ENCODE measurements around the gene CARD10.

Gene CARD10, protein sequence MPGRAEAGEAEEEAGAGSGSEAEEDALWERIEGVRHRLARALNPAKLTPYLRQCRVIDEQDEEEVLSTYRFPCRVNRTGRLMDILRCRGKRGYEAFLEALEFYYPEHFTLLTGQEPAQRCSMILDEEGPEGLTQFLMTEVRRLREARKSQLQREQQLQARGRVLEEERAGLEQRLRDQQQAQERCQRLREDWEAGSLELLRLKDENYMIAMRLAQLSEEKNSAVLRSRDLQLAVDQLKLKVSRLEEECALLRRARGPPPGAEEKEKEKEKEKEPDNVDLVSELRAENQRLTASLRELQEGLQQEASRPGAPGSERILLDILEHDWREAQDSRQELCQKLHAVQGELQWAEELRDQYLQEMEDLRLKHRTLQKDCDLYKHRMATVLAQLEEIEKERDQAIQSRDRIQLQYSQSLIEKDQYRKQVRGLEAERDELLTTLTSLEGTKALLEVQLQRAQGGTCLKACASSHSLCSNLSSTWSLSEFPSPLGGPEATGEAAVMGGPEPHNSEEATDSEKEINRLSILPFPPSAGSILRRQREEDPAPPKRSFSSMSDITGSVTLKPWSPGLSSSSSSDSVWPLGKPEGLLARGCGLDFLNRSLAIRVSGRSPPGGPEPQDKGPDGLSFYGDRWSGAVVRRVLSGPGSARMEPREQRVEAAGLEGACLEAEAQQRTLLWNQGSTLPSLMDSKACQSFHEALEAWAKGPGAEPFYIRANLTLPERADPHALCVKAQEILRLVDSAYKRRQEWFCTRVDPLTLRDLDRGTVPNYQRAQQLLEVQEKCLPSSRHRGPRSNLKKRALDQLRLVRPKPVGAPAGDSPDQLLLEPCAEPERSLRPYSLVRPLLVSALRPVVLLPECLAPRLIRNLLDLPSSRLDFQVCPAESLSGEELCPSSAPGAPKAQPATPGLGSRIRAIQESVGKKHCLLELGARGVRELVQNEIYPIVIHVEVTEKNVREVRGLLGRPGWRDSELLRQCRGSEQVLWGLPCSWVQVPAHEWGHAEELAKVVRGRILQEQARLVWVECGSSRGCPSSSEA

DNA sequence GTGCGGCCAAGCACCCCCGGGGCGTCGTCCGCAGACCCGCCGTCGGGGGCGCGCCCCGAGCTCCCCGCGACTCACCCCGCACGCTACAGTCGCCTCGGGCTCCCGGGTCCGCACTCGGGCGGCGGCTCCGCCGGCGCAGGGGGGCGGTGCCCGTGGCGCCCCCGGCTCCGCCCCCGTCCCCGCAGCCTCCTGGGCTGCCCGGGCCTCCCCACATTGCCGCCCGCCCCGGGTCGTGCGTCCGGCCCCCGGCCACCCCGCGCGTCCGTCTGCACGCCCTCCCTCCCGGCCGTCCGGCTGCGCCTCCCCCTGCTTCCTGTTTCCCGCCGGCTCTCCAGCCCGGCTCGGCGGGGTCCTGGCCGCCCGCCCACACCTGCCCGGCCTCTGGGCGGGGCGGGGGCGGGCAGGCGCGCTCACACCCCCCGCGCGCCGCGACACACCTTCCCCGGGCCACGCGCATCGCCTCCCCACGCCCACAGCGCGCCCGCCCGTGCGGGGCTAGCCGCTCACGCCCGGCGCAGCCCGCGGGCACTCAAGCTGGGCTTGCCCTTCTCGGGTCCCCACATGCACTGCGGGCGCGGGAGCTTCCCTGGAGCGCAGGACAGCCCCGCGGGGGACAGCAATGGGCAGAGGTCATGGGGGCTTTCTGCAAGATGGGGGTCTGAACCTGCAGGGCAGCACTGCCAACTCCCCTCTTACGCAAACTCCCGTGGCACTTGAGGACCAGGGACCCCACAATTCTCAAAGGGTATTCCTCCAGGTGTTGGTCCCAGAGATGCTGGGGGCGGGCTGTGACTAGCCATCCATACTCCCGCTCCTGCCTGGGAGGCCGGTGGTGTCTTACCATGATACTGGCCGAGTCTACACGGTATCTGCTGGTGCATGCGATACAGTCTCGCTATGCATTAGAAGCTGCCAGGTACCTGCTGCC lies at the start of gene CARD10:
Gene CARD10 (minus strand): TSS at position 148 of the 928 bp plus-strand sequence. CDS start 215 bp downstream, outside the sequence.
- no peak for FAIRE-seq

DNA sequence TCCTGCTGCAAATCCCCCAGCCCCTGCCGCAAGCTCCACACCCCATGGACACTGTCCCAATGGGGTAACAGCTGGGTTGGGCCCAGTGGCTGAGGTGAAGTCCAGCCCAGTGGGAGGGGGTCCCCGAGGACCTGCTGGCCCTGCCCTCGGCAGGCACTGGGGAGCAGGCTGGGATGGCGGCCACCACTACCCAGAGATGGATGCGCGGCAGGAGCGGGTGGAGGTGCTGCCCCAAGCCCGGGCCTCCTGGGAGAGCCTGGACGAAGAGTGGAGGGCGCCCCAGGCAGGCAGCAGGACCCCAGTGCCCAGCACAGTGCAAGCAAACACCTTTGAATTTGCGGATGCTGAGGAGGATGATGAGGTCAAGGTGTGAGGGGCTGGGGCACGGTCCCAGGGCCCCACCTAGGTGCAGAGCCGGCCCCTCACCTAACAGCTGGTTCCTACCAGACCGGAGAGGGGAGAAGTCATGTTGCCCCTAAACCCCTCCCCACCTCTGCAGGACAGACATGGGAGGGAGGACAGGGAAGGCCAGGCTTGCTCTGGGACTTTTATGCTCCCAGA lies 49.3 kb upstream of the CARD10 start:
- FAIRE-seq, result no peak

DNA sequence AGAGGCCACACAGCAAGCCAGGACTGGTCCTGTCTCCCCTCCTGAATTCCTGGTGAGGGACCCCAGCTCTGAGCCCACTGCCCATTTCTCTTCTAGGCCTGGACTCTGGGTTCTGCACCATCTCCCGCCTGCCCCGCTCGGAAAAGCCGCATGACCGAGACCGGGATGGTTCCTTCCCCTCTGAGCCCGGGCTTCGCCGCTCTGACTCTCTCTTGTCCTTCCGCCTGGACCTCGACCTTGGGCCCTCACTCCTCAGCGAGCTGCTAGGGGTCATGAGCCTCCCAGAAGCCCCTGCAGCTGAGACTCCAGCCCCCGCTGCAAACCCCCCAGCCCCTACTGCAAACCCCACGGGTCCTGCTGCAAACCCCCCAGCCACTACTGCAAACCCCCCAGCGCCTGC lies 48.8 kb upstream of the CARD10 start:
- no peak for FAIRE-seq

DNA sequence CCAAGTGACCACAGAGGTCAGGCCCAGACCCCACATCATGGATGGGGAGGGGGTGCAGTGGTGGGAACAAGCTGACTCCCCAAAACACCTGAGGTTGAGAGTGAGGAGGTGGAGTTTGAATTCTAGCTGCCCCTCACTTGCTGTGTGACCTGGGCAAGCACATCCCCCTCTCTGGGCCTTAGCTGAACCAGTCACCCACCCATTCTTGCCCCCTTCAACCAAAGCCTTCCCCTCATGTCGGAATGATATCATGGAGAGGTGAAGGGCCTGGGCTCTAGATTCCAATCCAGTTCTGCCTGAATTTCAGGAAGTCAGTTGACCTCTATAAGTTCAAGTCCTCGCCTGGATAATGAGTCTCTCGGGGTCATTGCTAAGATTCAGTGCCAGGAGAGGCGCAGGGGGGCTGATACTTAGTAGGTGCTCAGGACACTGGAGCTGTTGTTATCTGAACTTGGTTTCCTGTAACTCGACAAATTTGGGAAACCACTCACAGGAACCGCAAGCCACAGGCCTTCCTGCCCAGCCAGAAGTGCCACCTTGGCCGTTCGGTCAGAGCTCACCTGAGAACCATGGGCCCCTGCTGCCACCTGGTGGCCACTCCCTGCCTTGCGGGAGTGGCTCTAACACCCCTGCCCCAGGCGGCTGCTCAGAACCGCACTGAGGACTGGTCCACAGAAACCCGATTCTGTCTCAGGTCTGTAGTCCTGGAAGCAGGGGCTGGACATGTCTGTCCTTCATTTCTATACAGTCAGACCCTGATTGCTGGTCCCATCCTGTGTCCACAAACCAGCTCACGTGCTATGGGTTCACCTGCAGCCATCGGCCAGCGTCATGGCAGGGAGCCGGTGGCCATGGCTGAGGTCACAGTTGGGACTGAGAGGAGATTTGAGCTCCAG lies 47.9 kb upstream of the CARD10 start:
- peak; percentile 77 for FAIRE-seq

DNA sequence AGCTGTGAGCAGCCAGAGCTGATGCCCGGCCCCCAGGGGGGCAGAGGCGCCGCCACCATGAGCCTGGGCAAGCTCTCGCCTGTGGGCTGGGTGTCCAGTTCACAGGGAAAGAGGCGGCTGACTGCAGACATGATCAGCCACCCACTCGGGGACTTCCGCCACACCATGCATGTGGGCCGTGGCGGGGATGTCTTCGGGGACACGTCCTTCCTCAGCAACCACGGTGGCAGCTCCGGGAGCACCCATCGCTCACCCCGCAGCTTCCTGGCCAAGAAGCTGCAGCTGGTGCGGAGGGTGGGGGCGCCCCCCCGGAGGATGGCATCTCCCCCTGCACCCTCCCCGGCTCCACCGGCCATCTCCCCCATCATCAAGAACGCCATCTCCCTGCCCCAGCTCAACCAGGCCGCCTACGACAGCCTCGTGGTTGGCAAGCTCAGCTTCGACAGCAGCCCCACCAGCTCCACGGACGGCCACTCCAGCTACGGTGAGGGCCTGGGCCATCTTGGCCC lies 47.2 kb upstream of the CARD10 start:
- FAIRE-seq, result no peak

DNA sequence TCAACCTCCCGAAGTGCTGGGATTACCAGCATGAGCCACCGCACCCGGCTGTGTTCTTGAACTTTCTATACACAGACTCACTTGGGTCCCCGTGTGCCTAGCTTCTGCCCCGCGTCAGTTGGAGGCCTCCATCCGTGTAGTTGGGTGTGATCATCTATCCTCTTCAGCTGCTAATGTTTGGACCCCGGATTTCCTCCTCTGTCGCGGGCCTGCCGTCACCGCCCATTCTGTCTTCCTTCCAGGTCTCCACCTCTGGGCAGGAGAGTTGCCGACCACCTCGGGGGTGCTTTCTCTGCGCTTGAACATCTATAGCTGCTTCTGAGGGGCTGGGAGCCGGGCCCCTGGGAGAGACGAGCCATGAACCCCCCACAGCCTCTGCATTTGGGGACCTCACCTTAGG lies 46.6 kb upstream of the CARD10 start:
- no peak for FAIRE-seq

DNA sequence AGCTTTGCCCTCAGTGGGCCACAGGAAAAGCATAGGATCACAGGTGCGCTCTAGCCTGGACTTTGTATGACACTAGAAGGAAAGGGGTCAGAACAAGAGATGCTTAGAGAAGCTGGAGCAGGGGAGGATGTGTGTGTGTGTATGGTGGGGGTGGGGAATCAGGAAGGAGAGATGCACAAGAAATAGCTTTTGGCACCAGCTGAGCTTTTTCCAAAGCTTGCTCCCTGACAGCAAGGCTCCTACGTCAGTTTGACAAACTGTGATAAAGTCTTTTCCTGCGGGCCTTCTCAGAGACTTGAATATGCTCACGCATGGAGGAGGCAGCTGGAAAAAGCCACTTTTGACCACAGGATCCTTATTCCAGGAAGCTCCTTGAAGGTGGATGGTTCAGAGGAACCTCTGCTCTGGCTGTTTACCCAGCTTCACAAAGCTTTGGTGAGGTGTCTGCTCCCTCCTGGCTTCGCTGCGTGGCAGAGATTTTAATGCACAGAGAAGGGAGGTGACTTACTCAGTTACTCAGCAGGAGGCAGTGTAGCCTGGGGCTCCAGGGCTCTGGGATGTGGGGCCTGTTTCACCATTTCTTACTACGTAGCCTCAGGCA lies 45.0 kb upstream of the CARD10 start:
- FAIRE-seq, result no peak

DNA sequence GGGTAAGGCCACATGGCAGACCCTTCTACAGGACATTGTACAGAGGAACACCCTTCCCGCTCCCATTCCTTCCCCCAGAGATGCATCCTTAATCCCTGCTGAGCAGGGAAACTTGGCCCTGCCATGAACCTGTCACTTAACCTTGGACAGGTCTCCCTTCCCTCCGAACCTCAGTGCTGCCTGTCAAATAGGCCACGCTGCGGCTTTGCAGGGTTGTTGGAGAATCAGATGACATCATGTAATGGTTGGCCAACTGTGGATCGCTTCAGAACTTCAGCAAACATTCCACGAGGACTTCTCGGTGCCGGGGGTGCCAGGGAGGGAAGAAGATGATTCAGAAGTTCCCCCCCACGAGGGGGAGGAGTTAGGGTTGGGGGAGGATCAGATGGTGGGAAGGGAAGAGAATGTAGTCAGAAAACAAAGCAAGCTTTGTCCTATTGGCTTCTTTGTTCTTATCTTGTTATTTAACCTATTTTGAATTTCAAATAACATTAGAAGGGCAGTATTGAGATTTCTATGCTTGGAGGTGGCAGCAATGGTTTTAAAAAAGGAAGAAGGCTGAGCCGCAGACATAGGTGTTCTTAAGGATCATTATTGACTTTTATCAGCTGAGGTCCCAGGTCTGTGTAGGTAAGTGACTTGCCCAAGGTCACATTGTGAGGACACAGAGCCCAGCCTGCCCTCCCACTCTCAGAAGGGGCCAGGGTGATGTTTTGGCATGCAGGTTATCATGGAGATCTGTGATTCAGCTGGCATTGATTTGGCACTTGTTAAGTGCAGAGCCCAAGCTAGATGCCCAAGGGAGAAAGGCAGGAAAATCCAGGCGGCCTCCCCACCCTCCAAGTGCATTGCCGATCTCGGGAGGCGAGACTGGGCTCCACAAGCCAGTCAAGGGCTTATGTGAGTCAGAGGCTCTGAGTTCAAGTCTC lies 44.2 kb upstream of the CARD10 start:
- FAIRE-seq, result no peak

DNA sequence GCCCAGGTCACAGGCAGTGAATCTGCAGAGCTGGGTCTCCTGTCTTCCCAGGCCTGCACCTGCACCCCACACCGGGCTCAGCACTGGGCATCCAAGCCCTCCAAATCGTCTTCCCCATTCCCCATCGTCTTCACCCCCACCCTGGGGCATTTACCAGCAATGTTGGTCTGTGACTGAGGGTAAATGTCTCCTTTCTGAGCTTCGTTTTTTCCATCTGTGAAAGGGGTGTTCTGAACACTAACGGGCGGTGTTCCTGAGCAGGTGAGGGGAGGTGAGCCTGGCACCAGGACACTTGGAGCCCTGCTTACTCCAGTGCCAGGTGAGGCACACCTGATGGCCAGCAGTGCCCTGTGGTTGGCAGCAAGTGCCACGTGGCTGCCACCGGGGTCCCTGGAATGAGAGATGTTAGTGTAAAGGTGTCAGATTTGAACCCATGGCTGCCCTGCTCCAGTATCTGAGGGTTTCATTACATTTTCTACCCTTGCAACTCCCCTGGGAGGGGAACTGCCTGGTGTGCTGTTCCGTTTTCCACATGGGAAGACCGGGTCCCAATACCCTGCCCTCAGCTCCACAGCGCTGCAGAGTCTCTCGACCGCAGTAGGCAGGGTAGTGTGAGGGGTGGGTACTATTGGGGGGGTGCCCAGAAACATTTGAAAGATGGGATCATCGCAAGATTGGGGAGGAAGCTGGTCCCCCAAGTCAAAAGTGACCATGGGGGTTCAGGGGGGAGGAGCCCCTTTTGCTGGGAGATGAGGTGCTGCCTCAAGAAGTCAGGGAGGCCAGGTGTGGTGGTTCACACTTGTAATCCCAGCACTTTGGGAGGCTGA lies 43.0 kb upstream of the CARD10 start:
- no peak for FAIRE-seq

DNA sequence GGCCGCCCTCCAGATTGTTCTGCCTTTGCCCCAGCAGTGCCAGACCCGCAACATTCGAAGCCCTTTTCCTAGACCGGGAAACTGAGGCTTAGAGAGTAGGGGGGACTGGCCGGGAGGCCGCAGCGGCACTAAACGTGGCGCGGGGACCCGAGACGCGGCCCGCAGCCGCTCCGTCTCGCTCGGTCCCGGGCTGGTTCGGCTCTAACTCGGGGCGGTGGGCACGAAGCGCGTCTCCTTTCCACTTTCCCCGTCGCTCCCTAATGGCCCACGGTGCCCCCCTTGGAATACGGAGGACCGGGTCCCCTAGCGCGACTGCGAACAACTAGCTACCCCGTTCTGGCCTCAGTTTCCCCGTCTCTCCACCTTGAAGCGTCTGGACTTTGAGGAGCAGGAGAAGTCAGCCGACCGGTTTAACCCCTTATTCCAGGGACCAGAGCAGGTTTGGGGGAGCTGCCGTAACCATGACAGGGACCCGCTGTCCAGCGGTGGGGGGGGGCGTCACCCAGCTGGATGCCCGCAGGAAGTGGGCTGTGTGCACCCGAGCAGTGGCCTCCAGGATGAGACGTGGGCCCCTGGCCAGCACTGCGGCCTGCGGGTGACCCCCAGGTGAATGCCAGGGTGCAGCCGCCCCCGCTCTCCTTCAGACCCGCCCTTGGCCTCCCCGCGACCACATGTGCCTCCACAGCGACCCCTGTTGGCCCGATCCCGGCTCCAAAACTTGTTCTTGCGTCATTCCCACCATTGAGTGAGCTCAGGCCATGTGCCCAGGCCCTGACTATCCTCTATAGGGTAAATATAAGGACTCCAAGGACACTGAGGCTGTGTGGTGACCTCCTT lies 42.2 kb upstream of the CARD10 start:
- FAIRE-seq, result peak; percentile 33

DNA sequence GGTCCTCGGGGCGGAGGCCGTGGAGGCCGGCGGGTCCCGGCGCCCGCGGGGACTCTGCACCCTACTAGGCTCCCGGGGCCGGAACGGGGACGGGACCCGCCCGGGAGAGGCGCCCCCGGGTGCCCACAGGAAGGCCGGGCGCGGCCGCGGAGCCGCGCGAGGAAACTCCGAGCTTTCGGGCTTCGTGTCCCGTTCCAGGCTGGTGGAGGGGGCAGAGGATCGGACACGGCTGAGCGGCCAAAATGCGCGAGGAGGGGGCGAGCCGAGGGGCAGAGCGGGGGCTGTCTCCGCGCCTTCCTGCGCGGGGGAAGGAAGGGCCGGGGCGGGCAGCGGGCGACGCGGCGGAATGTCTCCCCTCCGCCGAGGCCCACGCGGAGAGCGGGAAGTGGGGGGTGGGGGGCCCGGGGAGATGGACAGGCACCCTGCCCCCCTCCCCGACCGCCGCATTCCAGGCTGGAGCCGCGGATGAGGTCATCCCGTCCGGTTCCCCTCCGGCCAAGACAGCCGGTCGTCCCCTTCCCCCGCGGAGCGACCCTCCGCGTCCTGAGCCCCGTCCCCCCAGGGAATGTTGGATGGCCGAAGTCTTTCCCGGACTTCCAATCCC lies 41.5 kb upstream of the CARD10 start:
- FAIRE-seq, result no peak

DNA sequence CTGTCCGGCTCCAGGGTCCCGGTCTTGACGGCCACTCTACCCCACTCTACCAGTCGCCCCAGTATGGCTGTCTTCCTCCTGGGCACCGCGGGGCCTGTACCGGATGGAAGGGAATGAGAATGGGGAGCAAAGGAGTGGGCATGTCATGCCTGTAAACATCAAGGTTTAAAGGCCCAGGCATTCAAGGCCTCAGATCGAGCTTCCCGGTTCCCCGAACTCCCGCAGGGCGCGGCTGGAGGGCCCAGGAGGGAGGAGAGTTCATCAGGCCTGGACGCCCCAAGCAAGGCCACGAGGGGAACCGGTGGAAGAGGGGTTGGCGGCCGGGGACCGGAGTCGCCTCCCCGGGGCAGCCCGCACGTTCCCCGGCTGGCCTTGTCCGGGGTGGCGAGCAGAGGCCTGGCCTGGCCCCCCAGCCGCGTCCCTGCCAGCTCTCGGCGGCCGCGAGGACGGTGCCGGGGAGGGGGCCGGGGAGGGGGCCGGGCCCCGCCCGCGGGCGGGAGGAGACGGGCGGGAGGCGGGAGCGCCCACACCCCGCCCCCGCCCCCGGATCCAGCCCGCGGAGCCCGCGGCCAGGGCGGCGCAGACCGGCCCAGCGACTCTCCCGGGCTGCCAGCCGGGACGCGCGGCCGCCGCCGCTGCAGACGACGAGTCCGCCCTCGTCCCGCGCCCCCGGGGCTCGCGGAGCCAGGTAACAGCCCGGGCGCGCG lies 40.8 kb upstream of the CARD10 start, which contains the start of gene CDC42EP1:
Gene CDC42EP1 (plus strand): TSS at position 580 of the 707 bp plus-strand sequence. CDS start 5,870 bp downstream, outside the sequence.
- FAIRE-seq, result no peak

DNA sequence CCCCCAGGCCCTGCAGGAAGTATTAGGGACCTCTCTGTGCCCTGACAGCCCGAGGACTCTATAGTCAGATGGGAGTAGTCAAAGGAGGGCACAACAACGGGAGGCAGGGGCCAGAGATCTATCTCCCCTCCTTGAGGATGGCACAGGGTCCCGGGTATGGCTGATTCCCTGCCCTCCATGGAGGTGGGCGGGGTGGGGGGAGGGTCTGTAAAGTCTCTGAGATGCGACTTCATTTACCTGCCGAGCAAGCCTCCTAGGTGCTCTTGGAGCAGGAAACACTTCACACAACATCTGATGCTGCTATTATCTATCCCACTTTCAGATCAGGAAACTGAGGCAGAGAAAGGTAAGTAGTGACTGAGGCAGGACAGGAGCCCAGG lies 40.3 kb upstream of the CARD10 start:
- FAIRE-seq, result no peak

DNA sequence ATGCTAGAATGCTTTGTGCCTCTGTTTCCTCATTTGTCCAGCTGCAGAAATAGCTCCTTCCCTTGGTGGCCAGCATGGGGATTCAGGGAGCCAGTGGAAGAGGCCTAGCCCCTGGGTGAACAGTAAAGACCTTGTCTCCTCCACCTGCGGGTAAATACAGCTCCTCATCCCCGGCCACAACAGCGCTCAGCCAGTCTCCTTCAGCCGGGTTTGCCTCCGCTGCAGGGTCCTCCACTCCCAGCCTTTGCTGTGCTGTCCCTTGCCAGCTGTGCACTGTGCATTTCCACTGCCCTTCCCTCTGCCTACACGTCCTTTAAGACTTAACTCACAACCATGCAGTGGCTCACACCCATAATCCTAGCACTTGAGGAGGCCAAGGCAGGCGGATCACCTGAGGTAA lies 39.6 kb upstream of the CARD10 start:
- FAIRE-seq, result no peak

DNA sequence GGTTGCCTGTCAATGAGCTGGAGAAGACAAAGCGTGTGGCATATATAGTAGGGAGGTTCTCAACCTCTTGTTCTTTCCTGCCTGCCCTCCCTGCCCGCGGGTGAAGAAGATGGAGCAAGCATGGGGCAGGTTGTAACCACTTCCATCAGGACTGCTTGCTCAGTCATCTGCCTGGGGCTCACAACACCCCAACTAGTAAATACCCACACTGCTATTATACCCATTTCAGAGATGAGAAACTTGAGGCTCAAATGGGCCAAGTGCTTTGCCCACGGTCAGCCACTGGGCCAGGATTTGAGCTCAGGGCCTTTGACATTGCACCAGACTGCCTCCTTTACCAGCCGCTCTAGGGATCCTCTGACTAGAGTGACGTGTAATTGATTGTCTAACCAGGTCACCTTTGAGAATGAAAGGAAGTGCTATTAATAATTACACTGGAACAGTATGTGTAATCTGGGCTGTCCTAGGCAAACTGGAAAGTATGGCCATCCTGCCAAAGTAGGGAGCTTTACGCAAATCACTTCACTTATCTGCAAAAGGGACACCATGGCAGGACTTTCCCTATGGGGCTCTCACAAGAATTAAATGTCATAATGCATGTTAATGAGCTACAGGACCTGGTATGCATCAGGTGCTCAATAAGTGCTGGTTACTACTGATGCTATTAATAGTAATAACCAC lies 38.2 kb upstream of the CARD10 start:
- FAIRE-seq, result no peak

DNA sequence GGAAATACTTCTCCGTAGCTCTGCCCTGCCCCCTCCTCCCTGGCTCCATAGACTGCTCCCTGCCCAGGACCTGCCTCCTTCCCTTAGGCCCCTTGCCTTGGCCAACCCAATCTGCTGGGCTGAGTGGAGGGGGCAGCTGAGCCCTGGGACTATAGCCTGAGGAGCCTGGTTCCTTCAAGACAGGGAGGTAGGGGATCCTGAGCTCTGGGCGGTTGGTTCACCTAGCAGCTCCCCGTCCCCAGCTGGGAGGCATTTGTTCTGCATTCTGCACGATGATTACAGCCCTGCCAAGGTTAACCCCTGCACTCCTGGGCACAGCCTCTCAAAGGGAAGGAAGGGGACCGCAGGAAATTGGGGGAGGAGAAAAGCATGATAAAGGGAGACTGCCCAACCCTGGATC lies 37.5 kb upstream of the CARD10 start:
- peak; percentile 30 for FAIRE-seq

Data from G401.6 (cell line).